ENCODE data around the gene FAM110A. TPM values are rescaled to one million over a fixed set of nuclear protein-coding genes. Genes with fewer than 3 reads are reported as not detected.

FAM110A gene
- total RNA-seq, 6 experiments from 2014 or later, result 3.6 to 6.4 (median 5.3) TPM

DNA sequence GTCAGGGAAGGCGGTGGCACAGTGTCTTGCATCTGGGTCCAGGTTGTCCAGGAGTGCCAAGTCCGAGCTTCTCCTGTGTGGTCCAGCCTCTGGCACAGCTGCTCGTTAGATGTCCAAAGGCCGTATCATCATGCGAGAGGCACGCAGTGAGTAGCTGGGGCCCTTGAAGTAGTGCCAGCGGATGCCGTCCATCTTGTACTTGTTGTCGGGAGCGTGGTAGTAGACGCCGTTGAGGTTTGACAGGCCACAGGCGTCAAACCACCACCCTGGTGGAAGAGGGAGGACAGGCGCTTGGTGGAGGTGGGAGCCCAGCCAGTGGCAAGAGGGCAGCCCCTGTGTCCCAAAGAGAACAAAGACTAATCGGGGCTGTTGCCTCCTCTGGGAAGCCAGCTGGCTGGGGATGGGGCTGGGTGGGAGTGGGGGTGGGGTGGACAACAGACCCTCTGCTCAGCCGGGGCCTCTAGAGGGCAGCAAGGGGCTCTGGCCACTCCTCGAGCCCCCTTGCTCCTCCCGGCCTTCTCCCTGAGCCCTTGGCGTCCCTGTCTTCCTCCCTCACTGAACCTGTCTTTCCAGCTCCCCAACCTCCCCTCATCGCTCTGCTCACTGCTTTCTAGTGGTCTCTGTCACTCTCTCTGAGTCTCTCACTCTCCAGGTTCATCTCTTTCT, 39.5 kb downstream of the FAM110A start:
- TF ChIP-seq, protein P1, sequence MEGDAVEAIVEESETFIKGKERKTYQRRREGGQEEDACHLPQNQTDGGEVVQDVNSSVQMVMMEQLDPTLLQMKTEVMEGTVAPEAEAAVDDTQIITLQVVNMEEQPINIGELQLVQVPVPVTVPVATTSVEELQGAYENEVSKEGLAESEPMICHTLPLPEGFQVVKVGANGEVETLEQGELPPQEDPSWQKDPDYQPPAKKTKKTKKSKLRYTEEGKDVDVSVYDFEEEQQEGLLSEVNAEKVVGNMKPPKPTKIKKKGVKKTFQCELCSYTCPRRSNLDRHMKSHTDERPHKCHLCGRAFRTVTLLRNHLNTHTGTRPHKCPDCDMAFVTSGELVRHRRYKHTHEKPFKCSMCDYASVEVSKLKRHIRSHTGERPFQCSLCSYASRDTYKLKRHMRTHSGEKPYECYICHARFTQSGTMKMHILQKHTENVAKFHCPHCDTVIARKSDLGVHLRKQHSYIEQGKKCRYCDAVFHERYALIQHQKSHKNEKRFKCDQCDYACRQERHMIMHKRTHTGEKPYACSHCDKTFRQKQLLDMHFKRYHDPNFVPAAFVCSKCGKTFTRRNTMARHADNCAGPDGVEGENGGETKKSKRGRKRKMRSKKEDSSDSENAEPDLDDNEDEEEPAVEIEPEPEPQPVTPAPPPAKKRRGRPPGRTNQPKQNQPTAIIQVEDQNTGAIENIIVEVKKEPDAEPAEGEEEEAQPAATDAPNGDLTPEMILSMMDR (IDR thresholded peaks at IDR 0.05), result no peak
- H3K27me3 Mint-ChIP-seq (ENCODE audit: insufficient read depth), result peaks cover 32% of the 10 kb centered on the region

DNA sequence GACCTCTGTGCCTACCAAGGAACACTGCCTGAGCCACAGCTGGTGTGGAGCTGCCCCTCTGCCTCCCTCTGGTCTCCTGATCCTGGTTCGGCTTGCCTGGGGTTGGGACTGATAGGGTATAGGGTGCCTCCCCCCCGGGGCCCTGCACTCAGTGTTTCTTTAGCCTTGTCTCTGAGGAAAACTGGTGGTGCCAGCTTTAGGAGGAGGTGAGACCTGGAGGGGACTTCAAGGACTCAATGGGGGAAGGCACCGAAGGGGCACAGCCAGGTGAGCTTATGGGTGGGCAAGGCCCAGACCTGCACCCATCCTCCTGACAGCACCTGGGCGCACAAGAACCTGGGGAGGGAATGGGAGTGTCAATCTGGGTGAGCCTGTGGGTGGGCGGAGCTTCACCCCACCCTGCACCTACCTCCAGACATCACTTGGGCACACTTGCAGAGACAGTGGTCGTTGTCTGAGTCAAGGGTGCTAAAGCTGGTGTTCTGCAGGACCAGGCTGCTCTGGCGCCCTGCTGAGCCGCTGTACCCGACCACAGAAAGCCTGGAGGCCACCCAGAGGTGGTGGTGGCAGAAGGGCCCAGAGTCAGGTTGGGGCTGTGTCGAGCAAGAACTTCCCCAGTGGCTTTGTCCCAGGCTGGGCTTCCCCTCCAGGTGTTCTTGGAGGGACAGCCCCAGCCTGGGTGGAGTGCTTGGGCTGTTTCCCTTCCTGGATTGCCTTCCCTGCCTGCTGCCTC, 40.5 kb downstream of the FAM110A start:
- TF ChIP-seq, protein P1 (IDR thresholded peaks at IDR 0.05), result no peak
- Mint-ChIP-seq H3K4me3 (no peak overlapping the region), H3K27me3 (ENCODE audit: insufficient read depth) (peaks cover 26% of the 10 kb centered on the region), H3K36me3 (ENCODE audit: low read depth) (no peaks in the 10 kb centered on the region), H3K27ac (no peak overlapping the region), H3K4me1 (ENCODE audit: low read depth) (no peaks in the 10 kb centered on the region), H3K9me3 (no peaks in the 10 kb centered on the region)
- no peak for DNase-seq

More for the DNA sequence above, 39.5 kb downstream of the FAM110A start:
- H3K4me1 Mint-ChIP-seq (ENCODE audit: low read depth), result no peaks in the 10 kb centered on the region
- DNase-seq, result no peak
- no peak overlapping the region for H3K4me3 Mint-ChIP-seq
- no peaks in the 10 kb centered on the region for H3K36me3 Mint-ChIP-seq (ENCODE audit: low read depth)
- H3K9me3 Mint-ChIP-seq, result no peaks in the 10 kb centered on the region
- no peak overlapping the region for H3K27ac Mint-ChIP-seq

DNA sequence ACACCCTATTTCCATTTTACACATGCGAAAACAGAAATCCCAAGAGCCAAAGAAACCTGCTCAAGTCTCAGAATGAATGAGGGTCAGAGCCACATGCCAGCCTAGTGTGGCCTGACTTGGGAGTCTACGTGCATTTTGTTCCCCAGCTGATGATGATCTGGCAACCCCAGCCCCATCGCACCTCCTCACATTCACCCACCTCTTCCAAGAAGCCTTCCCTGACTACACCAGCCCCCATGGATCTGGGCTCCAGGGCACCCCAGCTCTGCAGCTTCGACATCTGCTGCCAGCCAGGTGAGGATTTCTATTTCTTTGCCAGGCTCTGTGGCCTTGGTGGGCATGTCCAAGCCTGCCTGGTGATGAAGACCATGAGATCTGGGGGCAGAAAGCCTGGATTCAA, 41.6 kb downstream of the FAM110A start:
- Mint-ChIP-seq H3K4me1 (ENCODE audit: low read depth) (no peaks in the 10 kb centered on the region), H3K36me3 (ENCODE audit: low read depth) (no peaks in the 10 kb centered on the region), H3K27me3 (ENCODE audit: insufficient read depth) (peaks cover 20% of the 10 kb centered on the region), H3K4me3 (no peak overlapping the region), H3K27ac (no peak overlapping the region), H3K9me3 (no peaks in the 10 kb centered on the region)
- TF ChIP-seq, protein P1 (IDR thresholded peaks at IDR 0.05), result no peak
- DNase-seq, result no peak

DNA sequence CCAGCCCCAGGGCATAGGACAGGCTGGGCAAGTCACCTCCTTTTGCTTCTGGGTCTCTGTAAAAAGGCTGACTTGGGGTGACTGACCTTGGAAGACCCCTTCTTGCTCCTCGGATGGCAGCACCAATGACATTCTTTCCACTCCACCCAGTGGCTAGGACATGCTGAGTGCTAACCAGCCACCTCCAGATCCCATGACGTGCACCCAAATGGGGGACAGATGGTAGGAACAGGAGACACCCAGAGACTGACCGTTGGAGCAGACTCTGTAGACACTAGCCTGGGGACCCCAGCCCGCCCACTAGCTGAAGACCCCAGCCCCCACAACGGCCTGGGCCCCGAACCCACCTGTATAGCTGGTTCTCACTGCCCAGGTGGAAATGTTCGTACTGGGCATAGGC, 44.3 kb downstream of the FAM110A start:
- Mint-ChIP-seq H3K4me1 (ENCODE audit: low read depth) (peaks cover 12% of the 10 kb centered on the region), H3K4me3 (no peak overlapping the region), H3K36me3 (ENCODE audit: low read depth) (no peaks in the 10 kb centered on the region), H3K27ac (no peak overlapping the region), H3K9me3 (no peaks in the 10 kb centered on the region), H3K27me3 (ENCODE audit: insufficient read depth) (peaks cover 13% of the 10 kb centered on the region)
- no peak for DNase-seq
- TF ChIP-seq, protein P1 (IDR thresholded peaks at IDR 0.05), result no peak

DNA sequence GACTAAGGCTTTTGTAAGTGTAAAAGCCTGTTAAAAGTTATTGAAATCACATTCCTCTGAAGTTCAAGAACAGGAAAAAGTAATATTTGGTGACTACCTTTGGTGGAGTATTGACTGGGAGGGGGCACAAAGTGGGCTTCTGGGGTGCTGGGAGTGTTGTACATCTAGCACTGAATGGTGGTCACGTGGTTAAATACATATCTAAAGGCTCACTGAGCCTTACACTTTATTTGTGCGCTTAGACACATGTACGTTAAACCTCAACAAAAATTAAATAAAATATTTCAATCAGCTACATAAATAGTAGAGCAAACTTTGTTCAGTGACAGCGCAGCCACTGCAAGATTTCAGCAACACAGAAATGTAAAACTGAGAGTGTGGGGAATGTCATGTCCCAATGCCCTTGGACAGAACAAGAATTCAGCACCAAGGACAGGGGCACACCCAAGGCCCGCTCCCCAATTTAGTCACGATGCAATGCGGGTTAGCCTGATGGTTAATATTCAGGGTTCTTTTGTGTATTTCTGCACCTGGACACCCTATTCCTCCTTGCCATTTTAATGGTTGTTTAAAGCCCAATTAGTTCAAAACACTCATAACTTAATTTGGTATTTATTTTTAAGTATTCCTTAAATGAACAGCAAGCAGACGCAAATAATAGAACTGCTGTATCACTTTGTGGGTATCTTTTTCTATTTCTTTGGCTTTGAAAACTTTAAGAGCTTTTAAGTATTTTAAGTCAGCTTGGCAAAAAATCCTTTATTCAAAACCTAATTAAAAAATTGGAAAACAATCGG, 45.2 kb downstream of the FAM110A start:
- peaks cover 11% of the 10 kb centered on the region for H3K27me3 Mint-ChIP-seq (ENCODE audit: insufficient read depth)
- DNase-seq, result no peak
- no peak overlapping the region for H3K4me3 Mint-ChIP-seq
- H3K27ac Mint-ChIP-seq, result no peak overlapping the region
- H3K4me1 Mint-ChIP-seq (ENCODE audit: low read depth), result peaks cover 12% of the 10 kb centered on the region
- H3K9me3 Mint-ChIP-seq, result no peaks in the 10 kb centered on the region
- TF ChIP-seq, protein P1 (IDR thresholded peaks at IDR 0.05), result no peak
- H3K36me3 Mint-ChIP-seq (ENCODE audit: low read depth), result no peaks in the 10 kb centered on the region

All from HFFc6 (cell line).